H9 (cell line): ENCODE data around the gene LENG9. TPM values are rescaled to one million over a fixed set of nuclear protein-coding genes. Genes with fewer than 3 reads are reported as not detected.

Experiments used
- DNase-seq: peaks from one replicate; pipeline ENCODE4 v3.0.0-alpha.2; 2017
- H2AFZ ChIP-seq: one replicate; pipeline ENCODE4 v1.6.1; 2013; ENCODE audit warnings: mild to moderate bottlenecking, low read length, control low read depth, moderate library complexity
- H2AK5ac ChIP-seq: 2 replicates; pipeline ENCODE4 v1.6.1; 2013; ENCODE audit warnings: low read length, control low read depth, mixed read lengths; ENCODE audit not compliant: insufficient read length
- H2BK120ac ChIP-seq: one replicate; pipeline ENCODE4 v1.6.1; 2013; ENCODE audit warnings: low read depth, mild to moderate bottlenecking, low read length, control low read depth, inconsistent platforms; ENCODE audit not compliant: poor library complexity, severe bottlenecking
- H2BK12ac ChIP-seq: 2 replicates; pipeline ENCODE4 v1.6.1; 2013; ENCODE audit warnings: low read length, control low read depth, mixed read lengths, low read depth; ENCODE audit not compliant: insufficient read length
- H2BK15ac ChIP-seq: 2 replicates; pipeline ENCODE4 v1.6.1; 2013; ENCODE audit warnings: low read depth, low read length, control low read depth
- H2BK20ac ChIP-seq: one replicate; pipeline ENCODE4 v1.6.1; 2013; ENCODE audit warnings: low read depth, mild to moderate bottlenecking, low read length, control low read depth, inconsistent platforms; ENCODE audit not compliant: poor library complexity, severe bottlenecking
- H2BK5ac ChIP-seq: 2 replicates; pipeline ENCODE4 v1.6.1; 2013; ENCODE audit warnings: low read length, control low read depth, mixed read lengths; ENCODE audit not compliant: insufficient read length
- H3K14ac ChIP-seq: 2 replicates; pipeline ENCODE4 v1.6.1; 2013; ENCODE audit warnings: low read length, control low read depth; ENCODE audit not compliant: insufficient read depth
- H3K18ac ChIP-seq: 2 replicates; pipeline ENCODE4 v1.6.1; 2013; ENCODE audit warnings: low read depth, mild to moderate bottlenecking, mixed read lengths, low read length, control low read depth; ENCODE audit not compliant: insufficient read length
- H3K23ac ChIP-seq: 2 replicates; pipeline ENCODE4 v1.6.1; 2013; ENCODE audit warnings: low read length, control low read depth, mixed read lengths, low read depth; ENCODE audit not compliant: insufficient read length
- H3K23me2 ChIP-seq: 2 replicates; pipeline ENCODE4 v1.6.1; 2013; ENCODE audit warnings: low read depth, mild to moderate bottlenecking, mixed read lengths, low read length, control low read depth; ENCODE audit not compliant: insufficient read length, poor library complexity, severe bottlenecking
- H3K27ac ChIP-seq: 2 replicates; pipeline ENCODE4 v1.5.1; 2013; ENCODE audit warnings: low read length, control low read depth, mixed read lengths, low read depth; ENCODE audit not compliant: insufficient read length
- H3K27me3 ChIP-seq: 2 replicates; pipeline ENCODE4 v1.6.1; 2013; ENCODE audit warnings: low read length, control low read depth, inconsistent platforms; ENCODE audit not compliant: insufficient read depth
- H3K4ac ChIP-seq: 2 replicates; pipeline ENCODE4 v1.6.1; 2013; ENCODE audit warnings: low read depth, mild to moderate bottlenecking, control low read depth, inconsistent platforms, low read length, moderate library complexity
- H3K4me1 ChIP-seq: 2 replicates; pipeline ENCODE4 v1.6.1; 2013; ENCODE audit warnings: low read length, control low read depth, inconsistent platforms; ENCODE audit not compliant: insufficient read depth
- H3K4me2 ChIP-seq: 2 replicates; pipeline ENCODE4 v1.6.1; 2013; ENCODE audit warnings: low read length, control low read depth, mixed read lengths; ENCODE audit not compliant: insufficient read length, insufficient read depth
- H3K56ac ChIP-seq: 2 replicates; pipeline ENCODE4 v1.6.1; 2013; ENCODE audit warnings: low read depth, mild to moderate bottlenecking, mixed read lengths, low read length, control low read depth; ENCODE audit not compliant: insufficient read length
- H3K79me1 ChIP-seq: 2 replicates; pipeline ENCODE4 v1.6.1; 2013; ENCODE audit warnings: low read depth, mild to moderate bottlenecking, moderate library complexity, low read length, control low read depth, inconsistent platforms; ENCODE audit not compliant: insufficient read depth, poor library complexity, severe bottlenecking
- H3K79me2 ChIP-seq: 2 replicates; pipeline ENCODE4 v1.6.1; 2013; ENCODE audit warnings: low read length, control low read depth, inconsistent platforms; ENCODE audit not compliant: insufficient read depth
- H3K9ac ChIP-seq: 2 replicates; pipeline ENCODE4 v1.6.1; 2013; ENCODE audit warnings: low read length, control low read depth, mixed read lengths; ENCODE audit not compliant: insufficient read length; ENCODE audit errors: extremely low read depth
- H3K9me3 ChIP-seq: one replicate; pipeline ENCODE4 v1.6.1; 2013; ENCODE audit warnings: low read depth, low read length, inconsistent platforms; ENCODE audit not compliant: control insufficient read depth
- H3T11ph ChIP-seq: one replicate; pipeline ENCODE4 v1.6.1; 2013; ENCODE audit warnings: mild to moderate bottlenecking, low read length, control low read depth, inconsistent platforms
- H4K20me1 ChIP-seq: one replicate; pipeline ENCODE4 v1.6.1; 2013; ENCODE audit not compliant: control insufficient read depth, insufficient read length, insufficient read depth
- H4K5ac ChIP-seq: 2 replicates; pipeline ENCODE4 v1.6.1; 2013; ENCODE audit warnings: low read depth, mild to moderate bottlenecking, mixed read lengths, low read length, control low read depth; ENCODE audit not compliant: insufficient read length
- H4K8ac ChIP-seq: replicated peaks from 2 replicates; pipeline ENCODE4 v1.6.1; 2013; ENCODE audit warnings: low read length, control low read depth, mixed read lengths, low read depth; ENCODE audit not compliant: insufficient read length
- H4K91ac ChIP-seq: 2 replicates; pipeline ENCODE4 v1.6.1; 2013; ENCODE audit warnings: low read depth, mild to moderate bottlenecking, moderate library complexity, mixed read lengths, low read length, control low read depth; ENCODE audit not compliant: insufficient read length
- H3K27ac Mint-ChIP-seq, 3 experiments: 2 replicates in 2 of 3; 3 replicates in 1 of 3; pipeline ENCODE4 v1.8.0; 2020 to 2021; ENCODE audit warnings: mixed read lengths in 3 of 3, mild to moderate bottlenecking in 1 of 3, moderate library complexity in 1 of 3
- H3K27me3 Mint-ChIP-seq: 2 replicates; pipeline ENCODE4 v1.8.0; 2021; ENCODE audit warnings: low read depth, mild to moderate bottlenecking, moderate library complexity, mixed read lengths
- H3K36me3 Mint-ChIP-seq, 3 experiments: 2 replicates in 2 of 3; 3 replicates in 1 of 3; pipeline ENCODE4 v1.8.0; 2020 to 2021; ENCODE audit warnings: low read depth in 3 of 3, mixed read lengths in 3 of 3; ENCODE audit not compliant: insufficient read depth in 1 of 3
- H3K4me1 Mint-ChIP-seq, 2 experiments: 2 replicates each; pipeline ENCODE4 v1.8.0; 2020; ENCODE audit warnings: mixed read lengths in 2 of 2
- H3K4me3 Mint-ChIP-seq, 2 experiments: 2 replicates in 1 of 2; 3 replicates in 1 of 2; pipeline ENCODE4 v1.8.0; 2020 to 2021; ENCODE audit warnings: mild to moderate bottlenecking in 2 of 2, mixed read lengths in 2 of 2, moderate library complexity in 1 of 2
- H3K9me3 Mint-ChIP-seq, 2 experiments: 2 replicates in 1 of 2; 3 replicates in 1 of 2; pipeline ENCODE4 v1.8.0; 2020; ENCODE audit warnings: mild to moderate bottlenecking in 2 of 2, mixed read lengths in 2 of 2, moderate library complexity in 1 of 2
- CTCF ChIP-seq: fragments of 200-600 bp; sonication (generic); conservative IDR thresholded peaks from 3 replicates; pipeline ENCODE4 v1.8.0; 2021; ENCODE audit warnings: antibody characterized with exemption, mild to moderate bottlenecking
- WGBS: extraction: QIAGEN DNeasy Blood & Tissue Kit; methylation state at CpG from one replicate; pipeline ENCODE4 v1.1.7; 2013; ENCODE audit warnings: missing lambda C conversion rate, low lambda C conversion rate, mixed read lengths; ENCODE audit not compliant: insufficient read length; ENCODE audit errors: extremely low coverage; 5-methylcytosine and 5-hydroxymethylcytosine counted together
- total RNA-seq: library from RNA; stranded (reverse); gene quantifications from 2 replicates; pipeline ENCODE4 v1.2.1, GENCODE V29; 2021

LENG9 gene
- total RNA-seq, 1 experiment from 2014 or later, result 3.8 TPM

- no peak overlapping the region for H4K8ac ChIP-seq
- H2AFZ ChIP-seq, result no peak overlapping the region
- H4K20me1 ChIP-seq, result no peaks in the 10 kb centered on the region
- H3K36me3 Mint-ChIP-seq, result peaks cover 14 to 35% (median 24%) of the 10 kb centered on the region in 3 experiments
- H3K4me1 Mint-ChIP-seq, result peaks cover 41 to 47% of the 10 kb centered on the region in 2 experiments
- no peak overlapping the region for H2BK5ac ChIP-seq
- no peak for DNase-seq
- H3K79me2 ChIP-seq, result no peaks in the 10 kb centered on the region
- no peak overlapping the region for H3K56ac ChIP-seq
- H3K4ac ChIP-seq, result no peak overlapping the region
- H2BK15ac ChIP-seq, result no peak overlapping the region
- H2BK20ac ChIP-seq, result no peak overlapping the region
- no peak overlapping the region for H3K4me2 ChIP-seq
- no CpG with 5 or more reads among the region's 25 CpGs for WGBS
- no peak overlapping the region for H4K91ac ChIP-seq
- H3K14ac ChIP-seq, result no peak overlapping the region
- peaks cover 5% of the 10 kb centered on the region; the same call in 1 of the 2 replicates for H3K4me1 ChIP-seq
- no peak overlapping the region for H3T11ph ChIP-seq
- H3K18ac ChIP-seq, result no peak overlapping the region
- H3K27me3 ChIP-seq, result peaks cover 12% of the 10 kb centered on the region; the same call in 1 of the 2 replicates
- H2BK12ac ChIP-seq, result no peak overlapping the region
- no peaks in the 10 kb centered on the region for H3K79me1 ChIP-seq
- peaks cover 15% of the 10 kb centered on the region for H3K23me2 ChIP-seq
- peaks cover 43% of the 10 kb centered on the region for H3K27me3 Mint-ChIP-seq
- H3K9me3 ChIP-seq, result no peaks in the 10 kb centered on the region
- H3K23ac ChIP-seq, result no peak overlapping the region
- H4K5ac ChIP-seq, result no peak overlapping the region
- peak overlapping the region in 2 of 3 experiments; percentile 41 to 86; a peak in 5 of 7 replicates for H3K27ac Mint-ChIP-seq
- peaks cover 12 to 14% of the 10 kb centered on the region in 2 experiments for H3K9me3 Mint-ChIP-seq
- no peak overlapping the region for H3K27ac ChIP-seq
- H2BK120ac ChIP-seq, result no peak overlapping the region
- TF ChIP-seq CTCF, result no peak
- H3K9ac ChIP-seq, result no peak overlapping the region
- H2AK5ac ChIP-seq, result no peak overlapping the region
- H3K4me3 Mint-ChIP-seq, result peak overlapping the region; percentile 12 to 36
Measured at GRCh38 chr19:54418030-54418929, 45.3 kb downstream of the LENG9 start.
